Muscle of leg (tissue), 11 donors: ENCODE measurements around the gene PRKCSH. TPM values are rescaled to one million over a fixed set of nuclear protein-coding genes. Genes with fewer than 3 reads are reported as not detected.
A peak's percentile ranks its signal among the peaks of the same experiment; 100 is the strongest.
"Not testable (repeated sequence)": the region's sequence is repeated elsewhere in the genome, so short reads cannot be mapped to it uniquely, and the experiment has no call there.

Experiments used
- DNase-seq: peaks from one replicate; pipeline ENCODE4 v3.0.0; 2013
- H3K27ac ChIP-seq: one replicate; pipeline ENCODE4 v1.5.1; 2013; ENCODE audit warnings: mild to moderate bottlenecking, low read length, control low read depth
- H3K27me3 ChIP-seq: one replicate; pipeline ENCODE4 v1.6.1; 2013; ENCODE audit warnings: low read length; ENCODE audit not compliant: control insufficient read depth, insufficient read depth
- H3K36me3 ChIP-seq: one replicate; pipeline ENCODE4 v1.6.1; 2013; ENCODE audit warnings: low read length; ENCODE audit not compliant: control insufficient read depth, insufficient read depth
- H3K4me1 ChIP-seq: one replicate; pipeline ENCODE4 v1.6.1; 2013; ENCODE audit warnings: low read length; ENCODE audit not compliant: control insufficient read depth, insufficient read depth
- H3K4me3 ChIP-seq: one replicate; pipeline ENCODE4 v1.5.1; 2013; ENCODE audit warnings: low read length, control low read depth
- H3K9me3 ChIP-seq: replicated peaks from 2 replicates; pipeline ENCODE4 v1.6.1; 2013; ENCODE audit warnings: low read depth, low read length; ENCODE audit not compliant: control insufficient read depth
- WGBS: methylation state at CpG from one replicate; pipeline ENCODE4 v1.1.5; 2013; ENCODE audit warnings: missing lambda C conversion rate; ENCODE audit not compliant: insufficient coverage; 5-methylcytosine and 5-hydroxymethylcytosine counted together
- polyA plus RNA-seq, 8 donors: library from polyadenylated mRNA; unstranded; fragments of 120-200 nt; gene quantifications; one replicate each; pipeline versions ENCODE4 v1.2.1 to v1.2.3, GENCODE V29; 2013; ENCODE audit warnings: inconsistent platforms in 1 of 8, low replicate concordance in 1 of 8; ENCODE audit not compliant: insufficient read length in 8 of 8, insufficient read depth in 1 of 8
- total RNA-seq: library from RNA; stranded (reverse); fragments of 120-200 nt; gene quantifications from one replicate; pipeline ENCODE4 v1.2.4, GENCODE V29; 2013

The PRKCSH gene
- total and polyA plus RNA-seq, 9 donors: 80.5 to 260 (median 197) TPM

DNA sequence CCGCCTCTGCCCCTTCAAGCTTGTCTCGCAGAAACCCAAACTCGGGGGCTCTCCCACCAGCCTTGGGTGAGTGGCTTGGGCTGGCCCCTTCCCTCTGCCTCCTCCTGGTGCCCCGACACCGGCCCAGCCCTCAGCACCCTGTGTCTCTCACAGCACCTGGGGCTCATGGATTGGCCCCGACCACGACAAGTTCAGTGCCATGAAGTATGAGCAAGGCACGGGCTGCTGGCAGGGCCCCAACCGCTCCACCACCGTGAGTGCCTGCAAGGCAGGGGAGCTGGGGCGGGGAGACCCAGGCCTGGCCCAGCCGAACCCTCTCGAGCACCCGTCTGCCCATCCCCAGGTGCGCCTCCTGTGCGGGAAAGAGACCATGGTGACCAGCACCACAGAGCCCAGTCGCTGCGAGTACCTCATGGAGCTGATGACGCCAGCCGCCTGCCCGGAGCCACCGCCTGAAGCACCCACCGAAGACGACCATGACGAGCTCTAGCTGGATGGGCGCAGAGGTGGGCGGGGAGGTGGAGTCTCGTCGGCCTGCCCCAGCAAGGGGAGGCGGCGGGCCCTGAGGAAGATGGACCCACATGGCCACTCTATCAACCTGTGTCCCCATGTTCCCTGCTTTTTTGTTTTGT, 13.6 kb downstream of the PRKCSH start:
- H3K36me3 ChIP-seq: peaks cover 59% of the 10 kb centered on the region
- H3K4me3 ChIP-seq: no peak overlapping the region
- 93% methylated on average over 31 of the region's 31 CpGs for WGBS
- peaks cover 6% of the 10 kb centered on the region for H3K4me1 ChIP-seq
- no peak for DNase-seq
- H3K27me3 ChIP-seq: no peaks in the 10 kb centered on the region
- no peaks in the 10 kb centered on the region for H3K9me3 ChIP-seq
- no peak overlapping the region for H3K27ac ChIP-seq

DNA sequence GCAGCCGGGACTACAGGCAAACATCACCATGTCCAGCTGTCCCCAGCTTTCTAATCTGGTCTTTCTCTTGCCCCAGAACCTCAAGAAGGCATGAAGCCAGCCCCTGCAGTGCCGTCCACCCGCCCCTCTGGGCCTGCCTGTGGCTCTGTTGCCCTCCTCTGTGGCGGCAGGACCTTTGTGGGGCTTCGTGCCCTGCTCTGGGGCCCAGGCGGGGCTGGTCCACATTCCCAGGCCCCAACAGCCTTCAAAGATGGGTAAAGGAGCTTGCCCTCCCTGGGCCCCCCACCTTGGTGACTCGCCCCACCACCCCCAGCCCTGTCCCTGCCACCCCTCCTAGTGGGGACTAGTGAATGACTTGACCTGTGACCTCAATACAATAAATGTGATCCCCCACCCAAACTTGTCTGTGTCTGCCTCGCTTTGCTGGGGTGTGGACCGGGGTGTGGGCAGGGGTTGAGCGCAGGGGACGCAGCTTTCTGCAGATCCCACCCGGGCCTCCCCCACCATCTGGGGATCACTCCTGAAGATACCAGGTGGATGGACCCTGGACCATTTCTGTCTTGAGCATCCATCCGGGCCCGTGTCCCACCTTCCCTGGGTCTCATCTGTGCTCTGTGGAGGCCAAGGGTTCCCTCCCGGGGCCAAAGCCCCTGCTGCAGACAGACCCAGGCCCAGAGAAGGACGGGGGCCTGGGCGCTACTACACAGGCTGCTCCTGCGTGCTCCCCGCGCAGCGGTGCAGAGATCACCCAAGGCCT, 15.3 kb downstream of the PRKCSH start:
- H3K36me3 ChIP-seq: peaks cover 42% of the 10 kb centered on the region
- no peak for DNase-seq
- H3K9me3 ChIP-seq: no peaks in the 10 kb centered on the region
- 78% methylated on average over 9 of the region's 21 CpGs for WGBS
- peaks cover 6% of the 10 kb centered on the region for H3K4me1 ChIP-seq
- H3K27ac ChIP-seq: no peak overlapping the region
- H3K4me3 ChIP-seq: no peak overlapping the region
- H3K27me3 ChIP-seq: no peaks in the 10 kb centered on the region

DNA sequence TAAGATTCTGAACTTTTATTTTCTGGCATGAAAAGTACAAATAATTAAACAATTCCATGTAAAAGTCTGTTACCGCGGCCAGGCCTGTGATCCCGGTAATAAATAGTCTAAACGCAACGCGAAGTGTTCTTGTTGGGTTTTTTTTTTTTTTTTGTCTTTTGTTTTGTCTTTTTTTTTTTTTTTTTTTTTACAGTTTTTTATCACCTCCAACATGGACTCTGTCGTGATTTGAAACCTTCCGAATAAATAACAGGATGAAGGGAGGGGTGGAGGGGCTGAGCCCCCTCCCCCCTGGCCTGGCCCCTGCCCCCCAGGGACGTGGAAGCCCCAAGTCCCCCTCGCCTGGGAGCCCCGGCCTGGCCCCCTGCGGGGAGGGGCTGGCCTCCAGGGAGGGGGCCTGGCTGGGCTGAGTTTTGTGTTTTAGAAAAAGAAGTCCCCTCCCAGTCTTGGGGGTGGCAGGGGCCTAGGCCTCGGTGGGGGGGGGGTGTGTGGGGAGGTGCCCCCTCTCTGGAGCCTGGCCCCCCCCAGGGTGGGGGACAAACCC, 16.0 kb downstream of the PRKCSH start:
- DNase-seq: no peak
- WGBS: no CpG with 5 or more reads among the region's 13 CpGs
- H3K27me3 ChIP-seq: no peaks in the 10 kb centered on the region
- H3K4me3 ChIP-seq: no peak overlapping the region
- H3K27ac ChIP-seq: no peak overlapping the region
- no peaks in the 10 kb centered on the region for H3K9me3 ChIP-seq
- peaks cover 36% of the 10 kb centered on the region for H3K36me3 ChIP-seq
- peaks cover 6% of the 10 kb centered on the region for H3K4me1 ChIP-seq

DNA sequence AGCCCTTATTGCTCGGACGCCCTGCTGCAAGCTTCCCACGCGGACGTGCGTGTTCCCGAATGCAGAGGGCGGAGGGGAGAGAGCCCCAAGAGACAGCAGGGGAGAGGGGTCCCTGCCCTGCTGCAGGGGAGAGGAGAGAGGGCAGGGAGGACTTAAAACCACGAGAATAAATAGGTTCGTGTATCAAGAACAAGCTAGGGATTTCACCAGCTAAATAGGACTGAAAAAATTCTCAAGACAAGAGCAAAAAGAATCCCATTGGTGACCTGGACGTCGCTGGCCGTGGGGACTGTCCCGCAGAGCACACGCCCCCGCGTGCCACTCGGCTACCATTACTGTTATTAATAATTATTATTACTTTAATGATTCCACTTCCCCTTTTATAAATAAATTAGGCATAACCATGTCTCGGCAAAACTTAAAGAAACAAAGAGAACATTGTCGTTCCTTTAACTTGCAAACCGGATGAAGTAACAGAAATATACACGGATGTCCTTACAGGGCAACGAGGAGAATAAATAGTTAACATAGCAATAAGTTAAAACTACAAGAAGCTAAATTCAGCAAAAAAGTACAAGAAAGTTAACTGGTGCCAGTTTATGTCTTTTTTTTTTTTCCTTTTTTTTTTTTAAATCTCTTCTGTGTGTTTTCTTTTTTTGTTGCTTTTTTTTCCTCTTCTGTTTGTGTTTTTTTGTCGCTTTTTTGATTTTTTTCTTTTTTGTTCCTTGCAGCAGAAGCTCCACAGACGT, 16.6 kb downstream of the PRKCSH start:
- no peak overlapping the region for H3K4me3 ChIP-seq
- H3K9me3 ChIP-seq: no peaks in the 10 kb centered on the region
- H3K27ac ChIP-seq: no peak overlapping the region
- 22% methylated on average over 4 of the region's 25 CpGs for WGBS
- peaks cover 6% of the 10 kb centered on the region for H3K4me1 ChIP-seq
- H3K36me3 ChIP-seq: peaks cover 29% of the 10 kb centered on the region
- DNase-seq: peak; percentile 40
- no peaks in the 10 kb centered on the region for H3K27me3 ChIP-seq

DNA sequence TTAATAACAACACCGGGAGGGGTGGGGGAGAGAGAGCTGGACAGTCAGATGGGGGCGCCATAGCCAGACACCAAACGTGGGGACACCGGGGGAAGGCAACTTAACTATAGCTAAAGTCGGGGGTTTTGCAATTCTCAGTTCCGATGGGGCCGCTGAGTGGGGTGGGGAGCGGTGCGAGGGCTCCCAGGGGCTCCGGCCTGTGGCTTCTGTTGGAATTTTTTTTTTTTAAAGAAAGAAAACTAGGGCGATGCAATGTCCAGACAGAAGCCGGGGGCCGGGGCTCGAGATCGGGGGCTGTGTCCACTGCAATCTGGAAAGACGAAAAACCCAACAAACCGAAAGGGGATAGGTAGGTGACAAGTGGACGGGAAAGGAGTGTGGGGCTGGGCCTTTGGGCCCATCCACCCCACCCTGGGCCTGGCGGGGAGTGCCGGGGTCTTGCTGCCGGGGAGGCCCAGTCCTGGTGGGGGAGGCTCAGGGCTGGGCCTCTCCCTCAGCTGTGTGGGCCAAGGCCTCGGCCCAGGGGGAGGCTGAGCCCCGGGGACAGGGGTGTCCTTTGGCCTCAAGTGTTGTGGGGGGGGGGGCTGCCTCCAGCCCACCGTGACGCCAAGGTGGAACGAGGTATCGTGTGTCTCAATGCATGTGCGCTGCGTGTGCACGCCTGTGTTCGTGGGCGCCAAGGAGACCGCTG, 17.3 kb downstream of the PRKCSH start:
- H3K4me3 ChIP-seq: no peak overlapping the region
- H3K27ac ChIP-seq: no peak overlapping the region
- H3K4me1 ChIP-seq: peaks cover 6% of the 10 kb centered on the region
- no peaks in the 10 kb centered on the region for H3K9me3 ChIP-seq
- peaks cover 22% of the 10 kb centered on the region for H3K36me3 ChIP-seq
- WGBS: 63% methylated on average over 19 of the region's 33 CpGs
- no peak for DNase-seq
- no peaks in the 10 kb centered on the region for H3K27me3 ChIP-seq

DNA sequence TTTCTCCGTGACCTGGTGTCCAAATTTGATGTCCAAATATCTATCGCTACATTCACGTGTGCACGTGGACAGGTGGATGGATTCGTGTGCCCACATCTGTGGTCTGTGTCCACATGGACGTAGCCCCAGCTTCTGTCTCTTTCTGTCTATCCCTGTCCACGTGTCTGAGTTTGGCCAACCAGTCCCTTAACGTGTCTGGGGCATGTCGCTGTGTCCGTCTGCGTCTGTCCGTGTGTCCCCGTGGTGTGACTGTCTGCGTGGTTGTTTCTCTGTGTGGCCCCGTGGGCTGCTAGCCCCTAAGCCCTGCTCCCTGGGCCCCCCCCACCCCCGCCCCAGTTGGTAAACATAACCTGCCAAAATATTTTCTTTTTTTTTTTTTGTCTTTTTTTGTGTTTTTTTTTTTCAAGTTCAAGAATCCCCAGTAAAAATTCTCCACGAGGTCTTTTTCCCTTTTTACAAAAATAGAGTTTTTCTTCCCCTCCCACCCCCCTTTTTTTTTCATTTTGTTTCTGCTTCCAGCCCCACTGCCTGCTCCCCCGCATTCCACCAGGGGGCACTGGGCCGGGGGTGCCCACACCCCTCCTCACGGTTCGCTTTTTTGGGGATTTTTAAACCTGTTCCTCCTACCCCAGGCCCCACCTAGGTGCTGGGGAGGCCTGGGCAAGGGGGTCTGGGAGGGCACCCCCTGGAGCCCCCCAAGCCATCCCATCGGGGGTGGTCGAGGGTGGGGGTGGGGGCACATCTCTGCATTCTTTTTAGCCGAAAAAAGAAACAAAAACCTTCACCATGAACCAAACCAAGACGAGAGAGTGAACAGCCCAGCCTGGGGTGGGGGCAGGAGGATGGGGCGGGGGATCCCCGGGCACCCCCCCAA, 18.3 kb downstream of the PRKCSH start:
- H3K27me3 ChIP-seq: peaks cover 2% of the 10 kb centered on the region
- peaks cover 6% of the 10 kb centered on the region for H3K4me1 ChIP-seq
- no peak overlapping the region for H3K27ac ChIP-seq
- DNase-seq: no peak
- 63% methylated on average over 14 of the region's 27 CpGs for WGBS
- peaks cover 13% of the 10 kb centered on the region for H3K36me3 ChIP-seq
- H3K4me3 ChIP-seq: no peak overlapping the region
- H3K9me3 ChIP-seq: no peaks in the 10 kb centered on the region

DNA sequence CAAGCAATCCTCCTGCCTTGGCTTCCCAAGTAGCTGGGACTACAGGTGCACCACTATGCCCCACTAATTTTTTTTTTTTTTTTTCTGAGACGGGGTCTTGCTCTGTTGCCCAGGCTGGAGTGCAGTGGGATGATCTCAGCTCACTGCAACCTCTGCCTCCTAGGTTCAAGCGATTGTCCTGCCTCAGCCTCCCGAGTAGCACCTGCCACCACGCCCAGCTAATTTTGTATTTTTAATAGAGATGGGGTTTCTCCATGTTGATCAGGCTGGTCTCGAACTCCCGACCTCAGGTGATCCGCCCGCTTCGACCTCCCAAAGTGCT, 19.8 kb downstream of the PRKCSH start:
- not testable (repeated sequence) for H3K9me3 ChIP-seq, H3K4me1 ChIP-seq, H3K27me3 ChIP-seq, H3K27ac ChIP-seq, H3K36me3 ChIP-seq, H3K4me3 ChIP-seq, DNase-seq
- WGBS: no CpG with 5 or more reads among the region's 9 CpGs

DNA sequence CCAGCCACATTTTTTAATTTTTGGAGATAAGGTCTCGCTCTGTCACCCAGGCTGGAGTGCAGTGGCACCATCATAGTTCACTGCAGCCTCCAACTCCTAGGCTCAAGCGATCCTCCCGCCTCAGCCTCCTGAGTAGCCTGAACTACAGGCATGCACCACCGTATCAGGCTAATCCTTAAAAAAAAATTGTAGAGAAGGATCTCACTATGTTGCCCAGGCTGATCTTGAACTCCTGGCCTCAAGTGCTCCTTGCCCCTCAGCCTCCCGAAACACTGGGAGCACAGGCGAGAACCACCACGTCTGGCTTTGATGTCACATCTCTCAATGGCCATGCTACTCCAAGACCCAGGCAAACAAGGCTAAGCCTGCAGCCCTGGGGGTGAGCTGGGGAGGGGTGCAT, 21.2 kb downstream of the PRKCSH start:
- peaks cover 2% of the 10 kb centered on the region for H3K27me3 ChIP-seq
- H3K9me3 ChIP-seq: no peaks in the 10 kb centered on the region
- peaks cover 3% of the 10 kb centered on the region for H3K4me1 ChIP-seq
- H3K27ac ChIP-seq: no peak overlapping the region
- H3K36me3 ChIP-seq: no peaks in the 10 kb centered on the region
- H3K4me3 ChIP-seq: no peak overlapping the region
- DNase-seq: no peak
- 91% methylated on average over 5 of the region's 7 CpGs for WGBS

DNA sequence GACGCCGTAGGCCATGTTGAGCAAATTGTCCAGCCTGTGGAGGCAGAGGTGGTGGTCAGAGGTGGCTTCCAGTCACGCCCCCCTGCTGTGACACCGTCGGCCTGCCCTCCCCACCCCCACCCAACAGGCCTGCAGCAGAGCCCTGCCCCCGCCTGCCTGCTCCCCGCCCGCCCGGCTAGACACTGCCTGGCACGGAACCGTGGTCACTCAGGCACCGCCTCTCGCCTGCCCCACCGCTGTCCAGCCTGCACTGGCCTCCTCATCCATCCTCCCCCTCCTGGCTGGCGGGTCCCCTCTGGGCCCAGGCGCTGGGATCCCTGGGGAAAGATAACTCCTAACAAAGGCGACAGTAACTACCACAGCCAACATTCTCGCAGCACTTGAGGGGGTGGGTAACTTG, 21.7 kb downstream of the PRKCSH start:
- Histone ChIP-seq H3K36me3 (no peaks in the 10 kb centered on the region), H3K4me1 (no peaks in the 10 kb centered on the region), H3K27me3 (peaks cover 2% of the 10 kb centered on the region), H3K27ac (no peak overlapping the region), H3K4me3 (no peak overlapping the region), H3K9me3 (no peaks in the 10 kb centered on the region)
- no peak for DNase-seq
- WGBS: 15% methylated on average over 9 of the region's 18 CpGs
